Measurements from ENCODE around the gene OR1N1. TPM values are rescaled to one million over a fixed set of nuclear protein-coding genes. Genes with fewer than 3 reads are reported as not detected.

Gene OR1N1, protein sequence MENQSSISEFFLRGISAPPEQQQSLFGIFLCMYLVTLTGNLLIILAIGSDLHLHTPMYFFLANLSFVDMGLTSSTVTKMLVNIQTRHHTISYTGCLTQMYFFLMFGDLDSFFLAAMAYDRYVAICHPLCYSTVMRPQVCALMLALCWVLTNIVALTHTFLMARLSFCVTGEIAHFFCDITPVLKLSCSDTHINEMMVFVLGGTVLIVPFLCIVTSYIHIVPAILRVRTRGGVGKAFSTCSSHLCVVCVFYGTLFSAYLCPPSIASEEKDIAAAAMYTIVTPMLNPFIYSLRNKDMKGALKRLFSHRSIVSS
- total RNA-seq (not detected), polyA plus RNA-seq (not detected)

DNA sequence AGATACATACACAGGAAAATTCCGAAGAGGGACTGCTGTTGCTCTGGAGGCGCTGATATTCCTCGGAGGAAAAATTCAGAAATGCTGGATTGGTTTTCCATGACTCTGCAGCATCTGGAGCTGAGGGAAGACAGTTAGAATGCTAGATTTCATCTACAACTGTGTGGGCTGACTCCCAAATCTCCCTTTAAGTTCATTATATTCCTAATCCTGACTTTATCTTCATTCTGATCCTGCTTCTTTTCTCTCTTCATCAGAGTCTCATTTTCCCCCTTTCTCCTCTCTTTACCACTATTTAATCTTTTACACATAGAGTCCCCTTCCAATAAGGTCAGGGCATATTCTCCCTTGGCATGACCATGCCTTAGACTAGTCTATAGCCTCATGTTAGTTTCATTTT is at the start of gene OR1N1:
OR1N1 (minus strand) TSS at position 101 of the 400 bp plus-strand sequence; CDS start at position 101, 0 bp downstream.
- Histone ChIP-seq H3K4me3 (ENCODE audit: low read depth, low read length) (no peak within 1 kb of the TSS), H3K4me1 (ENCODE audit: control insufficient read depth, insufficient read depth, low read length, poor library complexity, severe bottlenecking) (no peaks in the 10 kb centered on the region), H3K27ac (ENCODE audit: insufficient read depth, low read length, poor library complexity, severe bottlenecking) (no peak within 1 kb of the TSS), H3K36me3 (ENCODE audit: control insufficient read depth, insufficient read depth, low read length) (no peaks in the 10 kb centered on the region), H3K27me3 (ENCODE audit: control insufficient read depth, insufficient read depth, low read length) (peaks cover 7% of the 10 kb centered on the region), H3K9me3 (ENCODE audit: control insufficient read depth in 2 of 2, low read length in 2 of 2) (no peaks in the 10 kb centered on the region)
- ATAC-seq (ENCODE audit: low read depth in 2 of 2) = no peak
- Mint-ChIP-seq H3K27ac (no peak within 1 kb of the TSS), H3K27me3 (peaks cover 4% of the 10 kb centered on the region), H3K4me1 (no peaks in the 10 kb centered on the region), H3K4me3 (no peak within 1 kb of the TSS), H3K36me3 (no peaks in the 10 kb centered on the region), H3K9me3 (peaks cover 0 to 3% (median 0%) of the 10 kb centered on the region in 7 donors)
- DNase-seq = no peak

DNA sequence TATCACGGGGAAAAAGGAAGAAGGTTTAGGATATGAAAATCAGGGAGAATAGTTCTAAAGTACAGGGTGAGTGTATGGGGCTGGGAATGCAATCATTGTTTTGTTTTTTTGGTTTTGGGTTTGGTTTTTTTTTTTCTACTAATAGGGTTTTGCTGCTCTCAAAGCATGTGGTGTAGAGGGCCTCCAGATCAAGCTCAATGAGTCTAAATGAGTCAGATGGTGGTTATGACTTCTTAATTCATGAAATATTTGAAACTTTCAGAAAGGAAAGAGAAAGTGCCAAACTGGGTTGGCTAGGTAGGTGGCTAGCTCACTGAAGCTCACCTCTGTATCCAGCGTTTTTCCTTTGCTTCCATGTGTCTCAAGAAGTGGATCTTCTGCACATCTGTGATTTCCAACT is 45.4 kb upstream of the OR1N1 start:
- Histone ChIP-seq H3K27me3 (ENCODE audit: control insufficient read depth, insufficient read depth, low read length) (no peaks in the 10 kb centered on the region), H3K4me3 (ENCODE audit: low read depth, low read length) (no peak overlapping the region), H3K4me1 (ENCODE audit: control insufficient read depth, insufficient read depth, low read length, poor library complexity, severe bottlenecking) (no peaks in the 10 kb centered on the region), H3K27ac (ENCODE audit: insufficient read depth, low read length, poor library complexity, severe bottlenecking) (no peak overlapping the region), H3K36me3 (ENCODE audit: control insufficient read depth, insufficient read depth, low read length) (no peaks in the 10 kb centered on the region), H3K9me3 (ENCODE audit: control insufficient read depth in 2 of 2, low read length in 2 of 2) (no peaks in the 10 kb centered on the region)
- ATAC-seq (ENCODE audit: low read depth in 2 of 2) (no peak), DNase-seq (no peak)
- Mint-ChIP-seq H3K36me3 (no peaks in the 10 kb centered on the region), H3K9me3 (peaks cover 0 to 3% (median 0%) of the 10 kb centered on the region in 7 donors), H3K4me3 (no peak overlapping the region), H3K4me1 (no peaks in the 10 kb centered on the region), H3K27me3 (no peaks in the 10 kb centered on the region), H3K27ac (no peak overlapping the region)

DNA sequence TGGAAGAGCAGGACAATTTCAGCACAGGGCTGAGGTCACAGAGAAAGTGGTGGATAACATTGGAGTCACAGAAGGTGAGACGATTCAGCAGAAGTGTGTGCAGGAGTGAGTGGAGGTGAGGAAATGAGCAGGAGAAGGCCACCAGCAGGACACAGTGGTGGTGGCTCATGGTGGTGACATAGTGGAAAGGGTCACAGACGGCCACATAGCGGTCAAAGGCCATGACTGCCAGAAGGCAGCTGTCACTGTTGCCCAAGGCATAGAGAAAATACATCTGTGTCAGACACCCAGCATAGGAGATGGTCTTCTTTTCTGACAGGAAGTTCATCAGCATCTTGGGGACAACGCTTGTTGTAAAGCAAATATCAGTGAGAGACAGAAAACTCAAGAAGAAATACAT is 40.8 kb upstream of the OR1N1 start:
- Mint-ChIP-seq H3K4me1 (no peaks in the 10 kb centered on the region), H3K27ac (no peak overlapping the region), H3K36me3 (no peaks in the 10 kb centered on the region), H3K27me3 (peaks cover 5% of the 10 kb centered on the region), H3K4me3 (no peak overlapping the region), H3K9me3 (peaks cover 0 to 8% (median 3%) of the 10 kb centered on the region in 7 donors)
- Histone ChIP-seq H3K27ac (ENCODE audit: insufficient read depth, low read length, poor library complexity, severe bottlenecking) (no peak overlapping the region), H3K4me1 (ENCODE audit: control insufficient read depth, insufficient read depth, low read length, poor library complexity, severe bottlenecking) (no peaks in the 10 kb centered on the region), H3K9me3 (ENCODE audit: control insufficient read depth in 2 of 2, low read length in 2 of 2) (no peaks in the 10 kb centered on the region), H3K4me3 (ENCODE audit: low read depth, low read length) (no peak overlapping the region), H3K36me3 (ENCODE audit: control insufficient read depth, insufficient read depth, low read length) (no peaks in the 10 kb centered on the region), H3K27me3 (ENCODE audit: control insufficient read depth, insufficient read depth, low read length) (peaks cover 4% of the 10 kb centered on the region)
- DNase-seq = no peak
- ATAC-seq (ENCODE audit: low read depth in 2 of 2) = no peak

DNA sequence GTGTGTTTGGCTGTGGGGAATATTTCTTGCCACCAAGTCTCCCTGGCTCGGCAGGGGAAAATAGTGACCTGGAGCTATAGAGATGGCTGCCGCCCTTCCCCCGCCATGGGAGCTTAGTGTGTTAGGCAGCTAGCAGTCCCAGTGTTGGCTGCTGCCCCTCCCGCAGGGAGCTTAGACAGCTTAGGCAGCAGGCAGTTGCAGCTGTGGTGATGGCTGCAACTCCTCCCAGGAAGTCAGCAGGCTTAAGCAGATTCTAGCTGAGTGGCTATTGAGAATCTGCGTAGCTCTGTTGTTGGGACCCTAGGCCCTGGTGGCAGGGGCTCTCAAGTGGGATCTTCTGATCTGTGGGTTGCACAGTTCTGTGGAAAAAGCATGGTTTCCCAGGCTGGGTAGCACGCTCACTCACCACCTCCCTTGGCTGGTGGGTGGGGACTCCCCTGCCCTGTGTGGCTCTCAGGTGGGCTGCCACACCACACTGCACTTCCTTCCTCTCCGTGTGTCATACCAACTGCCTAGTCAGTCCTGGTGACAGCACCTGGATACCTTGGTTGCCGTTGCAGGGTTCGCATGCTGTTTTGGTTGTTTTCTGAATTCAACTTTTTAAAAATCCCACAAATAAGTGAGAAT is 35.2 kb upstream of the OR1N1 start:
- H3K4me3 Mint-ChIP-seq = no peak overlapping the region
- DNase-seq = no peak
- no peak for ATAC-seq (ENCODE audit: low read depth in 2 of 2)

DNA sequence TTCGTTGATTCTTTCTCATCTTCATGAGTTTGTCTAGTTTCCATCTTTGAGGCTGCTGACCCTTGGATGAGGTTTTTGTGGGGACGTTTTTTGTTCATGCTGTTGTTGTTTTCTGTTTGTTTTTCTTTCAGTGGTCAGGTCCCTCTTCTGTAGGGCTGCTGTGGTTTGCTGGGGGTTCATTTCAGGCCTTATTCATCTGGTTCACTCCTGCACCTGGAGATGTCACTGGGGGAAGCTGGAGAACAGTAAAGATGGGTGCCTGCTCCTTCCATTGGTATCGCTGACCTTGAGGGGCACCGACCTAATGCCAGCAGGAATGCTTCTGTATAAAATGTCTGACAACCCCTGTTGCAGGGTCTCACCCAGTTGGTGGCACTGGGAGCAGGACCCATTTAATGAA is 34.4 kb upstream of the OR1N1 start:
- Histone ChIP-seq H3K27me3 (ENCODE audit: control insufficient read depth, insufficient read depth, low read length) (peaks cover 4% of the 10 kb centered on the region), H3K27ac (ENCODE audit: insufficient read depth, low read length, poor library complexity, severe bottlenecking) (no peak overlapping the region), H3K4me1 (ENCODE audit: control insufficient read depth, insufficient read depth, low read length, poor library complexity, severe bottlenecking) (no peaks in the 10 kb centered on the region), H3K4me3 (ENCODE audit: low read depth, low read length) (no peak overlapping the region), H3K9me3 (ENCODE audit: control insufficient read depth in 2 of 2, low read length in 2 of 2) (no peaks in the 10 kb centered on the region), H3K36me3 (ENCODE audit: control insufficient read depth, insufficient read depth, low read length) (no peaks in the 10 kb centered on the region)
- ATAC-seq (ENCODE audit: low read depth in 2 of 2) = no peak
- Mint-ChIP-seq H3K4me3 (no peak overlapping the region), H3K9me3 (peaks cover 0 to 21% (median 4%) of the 10 kb centered on the region in 7 donors), H3K36me3 (no peaks in the 10 kb centered on the region), H3K27me3 (peaks cover 9% of the 10 kb centered on the region), H3K27ac (no peak overlapping the region), H3K4me1 (no peaks in the 10 kb centered on the region)
- DNase-seq = no peak

More for the DNA sequence above, 35.2 kb upstream of the OR1N1 start:
- Mint-ChIP-seq H3K36me3 (no peaks in the 10 kb centered on the region), H3K9me3 (peaks cover 0 to 21% (median 4%) of the 10 kb centered on the region in 7 donors), H3K4me1 (no peaks in the 10 kb centered on the region), H3K27ac (no peak overlapping the region), H3K27me3 (peaks cover 5% of the 10 kb centered on the region)
- H3K27me3 ChIP-seq (ENCODE audit: control insufficient read depth, insufficient read depth, low read length) = peaks cover 4% of the 10 kb centered on the region
- no peaks in the 10 kb centered on the region for H3K9me3 ChIP-seq (ENCODE audit: control insufficient read depth in 2 of 2, low read length in 2 of 2)
- H3K4me1 ChIP-seq (ENCODE audit: control insufficient read depth, insufficient read depth, low read length, poor library complexity, severe bottlenecking) = no peaks in the 10 kb centered on the region
- H3K36me3 ChIP-seq (ENCODE audit: control insufficient read depth, insufficient read depth, low read length) = no peaks in the 10 kb centered on the region
- no peak overlapping the region for H3K27ac ChIP-seq (ENCODE audit: insufficient read depth, low read length, poor library complexity, severe bottlenecking)
- H3K4me3 ChIP-seq (ENCODE audit: low read depth, low read length) = no peak overlapping the region

DNA sequence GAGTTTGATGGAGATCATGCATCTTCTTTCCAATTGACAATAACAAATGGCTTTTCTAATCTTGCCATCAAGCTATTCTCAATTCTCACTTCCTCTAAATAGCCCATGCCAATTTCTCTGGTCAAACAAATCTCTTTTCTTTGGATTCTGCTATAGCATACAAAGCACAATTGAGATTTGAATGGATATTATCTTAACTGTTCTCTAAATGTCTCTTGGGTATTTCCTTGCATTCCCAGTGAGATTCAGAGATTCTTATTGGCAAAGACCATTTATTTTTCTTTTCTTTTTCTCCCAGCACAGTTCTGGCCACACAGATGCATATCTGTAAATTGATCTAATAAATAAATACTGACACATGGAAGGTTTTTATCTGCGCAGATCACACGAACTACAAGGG is 25.7 kb upstream of the OR1N1 start, which contains the start of gene OR1N2:
OR1N2 (plus strand) TSS at position 301 of the 400 bp plus-strand sequence. CDS start 100 bp downstream, outside the sequence.
- Histone ChIP-seq H3K27me3 (ENCODE audit: control insufficient read depth, insufficient read depth, low read length) (peaks cover 8% of the 10 kb centered on the region), H3K27ac (ENCODE audit: insufficient read depth, low read length, poor library complexity, severe bottlenecking) (no peak within 1 kb of the TSS), H3K9me3 (ENCODE audit: control insufficient read depth in 2 of 2, low read length in 2 of 2) (no peaks in the 10 kb centered on the region), H3K36me3 (ENCODE audit: control insufficient read depth, insufficient read depth, low read length) (no peaks in the 10 kb centered on the region), H3K4me1 (ENCODE audit: control insufficient read depth, insufficient read depth, low read length, poor library complexity, severe bottlenecking) (no peaks in the 10 kb centered on the region), H3K4me3 (ENCODE audit: low read depth, low read length) (no peak within 1 kb of the TSS)
- Mint-ChIP-seq H3K36me3 (no peaks in the 10 kb centered on the region), H3K4me3 (no peak within 1 kb of the TSS), H3K4me1 (no peaks in the 10 kb centered on the region), H3K9me3 (peaks cover 0 to 4% (median 1%) of the 10 kb centered on the region in 7 donors), H3K27ac (no peak within 1 kb of the TSS), H3K27me3 (peaks cover 24% of the 10 kb centered on the region)
- no peak for ATAC-seq (ENCODE audit: low read depth in 2 of 2)
- no peak for DNase-seq

DNA sequence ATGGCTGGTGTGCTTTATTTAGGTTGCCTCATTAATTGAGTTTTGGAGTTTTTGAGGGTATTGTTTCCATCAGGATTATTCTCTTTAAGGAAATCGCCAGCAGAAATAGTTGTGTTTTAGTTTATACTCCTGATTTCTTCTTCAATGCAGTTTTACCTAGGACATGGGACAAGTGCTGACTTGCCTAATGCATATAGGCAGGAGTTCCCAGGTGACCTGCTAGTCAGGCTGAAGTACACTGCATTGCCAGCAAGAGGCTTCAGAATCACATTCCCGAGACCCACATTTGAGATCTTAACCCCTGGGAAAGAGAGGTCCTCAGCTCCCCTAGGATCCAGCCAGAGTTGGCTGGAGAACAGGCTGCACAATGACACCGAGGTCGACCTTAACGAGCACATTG is 24.3 kb upstream of the OR1N1 start:
- no peak overlapping the region for H3K4me3 ChIP-seq (ENCODE audit: low read depth, low read length)
- no peaks in the 10 kb centered on the region for H3K4me1 Mint-ChIP-seq
- no peaks in the 10 kb centered on the region for H3K9me3 ChIP-seq (ENCODE audit: control insufficient read depth in 2 of 2, low read length in 2 of 2)
- no peak overlapping the region for H3K27ac ChIP-seq (ENCODE audit: insufficient read depth, low read length, poor library complexity, severe bottlenecking)
- no peak overlapping the region for H3K4me3 Mint-ChIP-seq
- peaks cover 0 to 4% (median 1%) of the 10 kb centered on the region in 7 donors for H3K9me3 Mint-ChIP-seq
- no peaks in the 10 kb centered on the region for H3K36me3 ChIP-seq (ENCODE audit: control insufficient read depth, insufficient read depth, low read length)
- H3K27me3 ChIP-seq (ENCODE audit: control insufficient read depth, insufficient read depth, low read length) = peaks cover 8% of the 10 kb centered on the region
- peaks cover 20% of the 10 kb centered on the region for H3K27me3 Mint-ChIP-seq
- DNase-seq = no peak
- no peaks in the 10 kb centered on the region for H3K4me1 ChIP-seq (ENCODE audit: control insufficient read depth, insufficient read depth, low read length, poor library complexity, severe bottlenecking)
- no peaks in the 10 kb centered on the region for H3K36me3 Mint-ChIP-seq
- ATAC-seq (ENCODE audit: low read depth in 2 of 2) = no peak
- H3K27ac Mint-ChIP-seq = no peak overlapping the region
